Skeletal muscle tissue (tissue), 4 donors: Measurements from ENCODE around the gene GATD1. TPM values are rescaled to one million over a fixed set of nuclear protein-coding genes. Genes with fewer than 3 reads are reported as not detected.

Experiments used
- H3K27ac ChIP-seq: one replicate; pipeline ENCODE4 v1.7.0; 2013; ENCODE audit warnings: mild to moderate bottlenecking, low read depth, low read length, inconsistent platforms
- H3K27me3 ChIP-seq, 3 donors: one replicate each; pipeline ENCODE4 v1.7.0; 2013; ENCODE audit warnings: low read length in 3 of 3; ENCODE audit not compliant: control insufficient read depth in 3 of 3, insufficient read depth in 3 of 3
- H3K36me3 ChIP-seq, 3 donors: one replicate each; pipeline ENCODE4 v1.7.0; 2013; ENCODE audit warnings: low read length in 3 of 3; ENCODE audit not compliant: control insufficient read depth in 3 of 3, insufficient read depth in 3 of 3
- H3K4me1 ChIP-seq, 3 donors: one replicate each; pipeline ENCODE4 v1.7.0; 2013; ENCODE audit warnings: low read length in 3 of 3, mild to moderate bottlenecking in 3 of 3; ENCODE audit not compliant: control insufficient read depth in 3 of 3, insufficient read depth in 3 of 3
- H3K4me3 ChIP-seq, 3 donors: one replicate each; pipeline ENCODE4 v1.7.0; 2013; ENCODE audit warnings: low read length in 3 of 3
- H3K9ac ChIP-seq, 3 donors: one replicate each; pipeline ENCODE4 v1.7.0; 2013; ENCODE audit warnings: low read length in 3 of 3, mild to moderate bottlenecking in 3 of 3, moderate library complexity in 2 of 3, low read depth in 1 of 3
- H3K9me3 ChIP-seq, 3 donors: one replicate each; pipeline ENCODE4 v1.7.0; 2013; ENCODE audit warnings: low read length in 3 of 3; ENCODE audit not compliant: control insufficient read depth in 3 of 3
- total RNA-seq: library from RNA; depleted of rRNA; stranded (reverse); fragments of >200 nt; gene quantifications from one replicate; pipeline ENCODE4 v1.2.3, GENCODE V29; 2014
- donor health status: Osteomylitis.

Gene GATD1
- total RNA-seq, 1 donor from 2014 or later: 14.6 TPM

- peaks cover 46 to 70% (median 55%) of the 10 kb centered on the region in 3 donors for H3K36me3 ChIP-seq
- no peak overlapping the region for H3K27ac ChIP-seq
- no peaks in the 10 kb centered on the region for H3K9me3 ChIP-seq
- peaks cover 0 to 5% (median 0%) of the 10 kb centered on the region in 3 donors for H3K4me1 ChIP-seq
- H3K9ac ChIP-seq: no peak overlapping the region
- no peaks in the 10 kb centered on the region for H3K27me3 ChIP-seq
- no peak overlapping the region for H3K4me3 ChIP-seq
Observed at GRCh38 chr11:763549-764321, 13.6 kb downstream of the GATD1 start.

- H3K36me3 ChIP-seq: peaks cover 46 to 71% (median 55%) of the 10 kb centered on the region in 3 donors
- no peak overlapping the region for H3K4me3 ChIP-seq
- no peaks in the 10 kb centered on the region for H3K27me3 ChIP-seq
- no peak overlapping the region for H3K9ac ChIP-seq
- no peak overlapping the region for H3K27ac ChIP-seq
- peaks cover 0 to 5% (median 0%) of the 10 kb centered on the region in 3 donors for H3K4me1 ChIP-seq
- no peaks in the 10 kb centered on the region for H3K9me3 ChIP-seq
Observed at GRCh38 chr11:763073-763463, 14.2 kb downstream of the GATD1 start.

- Histone ChIP-seq H3K27me3 (no peaks in the 10 kb centered on the region), H3K4me3 (no peak overlapping the region), H3K36me3 (peaks cover 46 to 70% (median 56%) of the 10 kb centered on the region in 3 donors), H3K9me3 (no peaks in the 10 kb centered on the region), H3K4me1 (peaks cover 0 to 5% (median 0%) of the 10 kb centered on the region in 3 donors), H3K9ac (peak overlapping the region in 1 of 3 donors; percentile 25), H3K27ac (no peak overlapping the region)
Observed at GRCh38 chr11:762421-763072, 14.7 kb downstream of the GATD1 start.

GRCh38 chr11:761526-762108 lies 15.7 kb downstream of the GATD1 start:
- Histone ChIP-seq H3K9me3 (no peaks in the 10 kb centered on the region), H3K9ac (no peak overlapping the region), H3K27me3 (no peaks in the 10 kb centered on the region), H3K36me3 (peaks cover 46 to 66% (median 57%) of the 10 kb centered on the region in 3 donors), H3K4me3 (no peak overlapping the region), H3K27ac (no peak overlapping the region), H3K4me1 (peaks cover 0 to 5% (median 0%) of the 10 kb centered on the region in 3 donors)

GRCh38 chr11:760236-760635 lies 17.1 kb downstream of the GATD1 start:
- no peak overlapping the region for H3K27ac ChIP-seq
- H3K36me3 ChIP-seq: peaks cover 47 to 64% (median 53%) of the 10 kb centered on the region in 3 donors
- H3K27me3 ChIP-seq: no peaks in the 10 kb centered on the region
- H3K9me3 ChIP-seq: no peaks in the 10 kb centered on the region
- peaks cover 0 to 5% (median 0%) of the 10 kb centered on the region in 3 donors for H3K4me1 ChIP-seq
- no peak overlapping the region for H3K9ac ChIP-seq
- H3K4me3 ChIP-seq: no peak overlapping the region

- Histone ChIP-seq H3K9ac (peak overlapping the region in 1 of 3 donors; percentile 40), H3K4me3 (no peak overlapping the region), H3K27ac (no peak overlapping the region)
Observed at GRCh38 chr11:749731-750130, 27.6 kb downstream of the GATD1 start.

GRCh38 chr11:748007-748359 lies 29.3 kb downstream of the GATD1 start:
- peak overlapping the region; percentile 84 for H3K27ac ChIP-seq

More at GRCh38 chr11:749731-750130, 27.6 kb downstream of the GATD1 start:
- no peaks in the 10 kb centered on the region for H3K9me3 ChIP-seq
- H3K36me3 ChIP-seq: peaks cover 0 to 4% (median 0%) of the 10 kb centered on the region in 3 donors
- no peaks in the 10 kb centered on the region for H3K27me3 ChIP-seq
- H3K4me1 ChIP-seq: peaks cover 18 to 21% (median 20%) of the 10 kb centered on the region in 3 donors

GRCh38 chr11:747158-748006 lies 29.9 kb downstream of the GATD1 start, which contains the start of gene TALDO1:
TALDO1 (plus strand) TSS chr11:747464; CDS start chr11:747482, 18 bp downstream.
- Histone ChIP-seq H3K4me3 (peak within 1 kb of the TSS; percentile 74 to 86 (median 85)), H3K9me3 (no peaks in the 10 kb centered on the region), H3K36me3 (peaks cover 0 to under 1% (median 0%) of the 10 kb centered on the region in 3 donors), H3K27me3 (peaks cover 0 to 2% (median 0%) of the 10 kb centered on the region in 3 donors), H3K4me1 (peaks cover 18 to 21% (median 20%) of the 10 kb centered on the region in 3 donors), H3K9ac (peak within 1 kb of the TSS; percentile 79 to 93 (median 92)), H3K27ac (peak within 1 kb of the TSS; percentile 84)

More at GRCh38 chr11:748007-748359, 29.3 kb downstream of the GATD1 start:
- no peaks in the 10 kb centered on the region for H3K9me3 ChIP-seq
- peak overlapping the region; percentile 74 to 86 (median 85) for H3K4me3 ChIP-seq
- H3K9ac ChIP-seq: peak overlapping the region; percentile 79 to 93 (median 92)
- H3K36me3 ChIP-seq: peaks cover 0 to 4% (median 0%) of the 10 kb centered on the region in 3 donors
- peaks cover 18 to 21% (median 20%) of the 10 kb centered on the region in 3 donors for H3K4me1 ChIP-seq
- no peaks in the 10 kb centered on the region for H3K27me3 ChIP-seq
